Measurements from ENCODE around the gene GPA33. TPM values are rescaled to one million over a fixed set of nuclear protein-coding genes. Genes with fewer than 3 reads are reported as not detected.

Gene GPA33
- total and polyA plus RNA-seq, 10 of the 15 experiments (the other 5 are each of a cell fraction or from before 2014, with no cell fraction given): 0.09 to 0.27 (median 0.21) TPM; not detected in 1

GRCh38 chr1:167121375-167122120 lies 31.4 kb upstream of the GPA33 start:
- RAD21 ChIA-PET (ENCODE audit: unreplicated experiment): no interaction called here
- Histone ChIP-seq H3K79me2 (ENCODE audit: control insufficient read depth, insufficient read depth, low read length) (no peaks in the 10 kb centered on the region), H3K27ac (ENCODE audit: control insufficient read depth, insufficient read depth) (no peak overlapping the region), H3K4me1 (ENCODE audit: control insufficient read depth, insufficient read depth, low read length) (no peaks in the 10 kb centered on the region), H3K9me3 (replicated peaks; ENCODE audit: control insufficient read depth, insufficient read depth, low read length) (no peaks in the 10 kb centered on the region), H3K4me2 (ENCODE audit: control insufficient read depth, insufficient read depth) (no peak overlapping the region), H3K36me3 (ENCODE audit: control insufficient read depth in 2 of 2, insufficient read depth in 2 of 2, low read length in 1 of 2) (no peaks in the 10 kb centered on the region), H3K27me3 (replicated peaks in 1 of 2; ENCODE audit: control insufficient read depth in 2 of 2, insufficient read depth in 2 of 2, low read length in 1 of 2) (peaks cover 0 to 2% of the 10 kb centered on the region in 2 experiments; a peak in 1 of 4 replicates), H3K4me3 (no peak overlapping the region), H4K20me1 (ENCODE audit: control insufficient read depth, insufficient read depth) (no peaks in the 10 kb centered on the region), H2AFZ (ENCODE audit: control insufficient read depth, low read depth, low read length) (no peak overlapping the region), H3K9ac (ENCODE audit: control insufficient read depth, insufficient read depth, low read length) (no peak overlapping the region)
- intact Hi-C loops (cut with micrococcal nuclease; ENCODE audit: unreplicated experiment): loop anchor here (5.0 to 10.0 kb wide), 2 partner anchors 209 to 323 kb away; no protein-coding TSS in a partner anchor
- WGBS (ENCODE audit: insufficient coverage, insufficient replicate concordance, low lambda C conversion rate, missing lambda C conversion rate): 37% methylated on average over 47 of the region's 47 CpGs
- ATAC-seq: peak; percentile 44
- no peak for FAIRE-seq
- POLR2A ChIA-PET: no interaction called here
- TF ChIP-seq MTA3 (IDR thresholded peaks at IDR 0.05; ENCODE audit: borderline replicate concordance, low read length): no peak
- no peak for TF ChIP-seq ATF7 (IDR thresholded peaks at IDR 0.05; ENCODE audit: low read depth)
- TF ChIP-seq EP300 (IDR thresholded peaks at IDR 0.05; ENCODE audit: borderline replicate concordance in 1 of 2, control insufficient read depth in 1 of 2, low read depth in 2 of 2, low read length in 2 of 2): no peak
- TF ChIP-seq PML (IDR thresholded peaks at IDR 0.05; ENCODE audit: low read length): no peak
- no peak for TF ChIP-seq SMARCA5 (IDR thresholded peaks at IDR 0.05)
- TF ChIP-seq NR2C1 (IDR thresholded peaks at IDR 0.05): no peak
- no peak for TF ChIP-seq MLLT1 (IDR thresholded peaks at IDR 0.05)
- no peak for TF ChIP-seq YBX1 (IDR thresholded peaks at IDR 0.05)
- TF ChIP-seq RAD21 (IDR thresholded peaks at IDR 0.05; ENCODE audit: insufficient read depth, low read depth, low read length): no peak
- no peak for TF ChIP-seq MEF2B (IDR thresholded peaks at IDR 0.05; ENCODE audit: partially characterized antibody, poor library complexity, severe bottlenecking)
- no peak for TF ChIP-seq SIX5 (IDR thresholded peaks at IDR 0.05; ENCODE audit: low read depth, low read length, severe bottlenecking)
- TF ChIP-seq SPI1 (IDR thresholded peaks at IDR 0.05; ENCODE audit: borderline replicate concordance, insufficient read depth, low read depth, low read length): no peak
- no peak for TF ChIP-seq BCL11A (IDR thresholded peaks at IDR 0.05; ENCODE audit: low read depth, low read length)
- no peak for TF ChIP-seq FOXM1 (IDR thresholded peaks at IDR 0.05; ENCODE audit: low read depth, low read length)
- TF ChIP-seq PAX8 (IDR thresholded peaks at IDR 0.05): no peak
- DNase-seq (ENCODE audit: low read depth, low spot score): no peak
- SMC1A ChIA-PET (ENCODE audit: uncharacterized antibody, unreplicated experiment): interaction anchor here (0.9 to 1.0 kb wide), 2 partner anchors 57 to 98 kb away, joined by 3 read pairs; no protein-coding TSS in a partner anchor
- CTCF ChIA-PET: no interaction called here
- no TSS peak for BruUV-seq (replicated peaks)
- in situ Hi-C loops (cut with MboI): loop anchor here (5.0 kb wide), 1 partner anchor 54 kb away; no protein-coding TSS in a partner anchor
